Liver (tissue), 9 donors: Measurements from ENCODE around the gene CC2D2A. TPM values are rescaled to one million over a fixed set of nuclear protein-coding genes. Genes with fewer than 3 reads are reported as not detected.

Experiments
- DNase-seq: peaks from one replicate; pipeline ENCODE4 v3.0.0-alpha.2; 2017; ENCODE audit warnings: low spot score
- H3K27ac ChIP-seq, 2 donors: one replicate each; pipeline ENCODE4 v1.7.0; 2013; ENCODE audit warnings: inconsistent platforms in 2 of 2, low read length in 2 of 2, control low read depth in 1 of 2, low read depth in 1 of 2, mild to moderate bottlenecking in 1 of 2
- H3K27me3 ChIP-seq, 4 donors: one replicate each; pipeline versions ENCODE4 v1.6.1 to v1.7.0; 2013; ENCODE audit warnings: low read length in 3 of 4, inconsistent platforms in 1 of 4, mild to moderate bottlenecking in 1 of 4, moderate library complexity in 1 of 4; ENCODE audit not compliant: control insufficient read depth in 4 of 4, insufficient read depth in 4 of 4
- H3K36me3 ChIP-seq, 4 donors: one replicate each; pipeline versions ENCODE4 v1.6.1 to v1.7.0; 2013; ENCODE audit warnings: low read length in 3 of 4, mild to moderate bottlenecking in 3 of 4, low read depth in 1 of 4, moderate library complexity in 1 of 4; ENCODE audit not compliant: control insufficient read depth in 4 of 4, insufficient read depth in 3 of 4
- H3K4me1 ChIP-seq, 4 donors: one replicate each; pipeline versions ENCODE4 v1.6.1 to v1.7.0; 2013; ENCODE audit warnings: low read length in 3 of 4, mild to moderate bottlenecking in 3 of 4, moderate library complexity in 1 of 4; ENCODE audit not compliant: control insufficient read depth in 4 of 4, insufficient read depth in 4 of 4
- H3K4me3 ChIP-seq, 3 donors: one replicate each; pipeline versions ENCODE4 v1.6.1 to v1.7.0; 2013; ENCODE audit warnings: low read length in 3 of 3, control low read depth in 1 of 3, low read depth in 1 of 3, mild to moderate bottlenecking in 1 of 3
- H3K9ac ChIP-seq, 2 donors: one replicate each; pipeline ENCODE4 v1.7.0; 2013; ENCODE audit warnings: low read length in 2 of 2, mild to moderate bottlenecking in 2 of 2, moderate library complexity in 2 of 2, control low read depth in 1 of 2, low read depth in 1 of 2
- H3K9me3 ChIP-seq, 4 donors: one replicate each; pipeline versions ENCODE4 v1.6.1 to v1.7.0; 2013; ENCODE audit warnings: low read length in 3 of 4; ENCODE audit not compliant: control insufficient read depth in 4 of 4
- EGR1 ChIP-seq, 2 donors: IDR thresholded peaks; 2 replicates each; pipeline ENCODE4 v1.6.1; 2016 to 2018; ENCODE audit warnings: antibody characterized with exemption in 2 of 2, low read depth in 2 of 2
- FOXA1 ChIP-seq: IDR thresholded peaks from 2 replicates; pipeline ENCODE4 v1.6.1; 2016; ENCODE audit warnings: antibody characterized with exemption
- FOXA2 ChIP-seq: IDR thresholded peaks from 2 replicates; pipeline ENCODE4 v1.6.1; 2016; ENCODE audit warnings: antibody characterized with exemption
- GABPA ChIP-seq, 2 donors: IDR thresholded peaks in 1 of 2; conservative IDR thresholded peaks in 1 of 2; 2 replicates each; pipeline ENCODE4 v1.6.1; 2016; ENCODE audit warnings: antibody characterized with exemption in 2 of 2, mild to moderate bottlenecking in 1 of 2, moderate library complexity in 1 of 2
- HNF4A ChIP-seq, 2 donors: conservative IDR thresholded peaks; 2 replicates each; pipeline ENCODE4 v1.6.1; 2016; ENCODE audit warnings: antibody characterized with exemption in 2 of 2, mild to moderate bottlenecking in 2 of 2
- HNF4G ChIP-seq: IDR thresholded peaks from 2 replicates; pipeline ENCODE4 v1.6.1; 2016; ENCODE audit warnings: antibody characterized with exemption
- JUND ChIP-seq, 2 donors: IDR thresholded peaks; 2 replicates each; pipeline ENCODE4 v1.6.1; 2016; ENCODE audit warnings: antibody characterized with exemption in 2 of 2
- NR2F2 ChIP-seq: IDR thresholded peaks from 2 replicates; pipeline ENCODE4 v1.6.1; 2016; ENCODE audit warnings: antibody characterized with exemption
- RAD21 ChIP-seq, 2 donors: IDR thresholded peaks; 2 replicates each; pipeline ENCODE4 v1.6.1; 2016; ENCODE audit warnings: antibody characterized with exemption in 2 of 2, mild to moderate bottlenecking in 2 of 2
- SP1 ChIP-seq: IDR thresholded peaks from 2 replicates; pipeline ENCODE4 v1.6.1; 2018; ENCODE audit warnings: antibody characterized with exemption, mild to moderate bottlenecking
- TAF1 ChIP-seq: conservative IDR thresholded peaks from 2 replicates; pipeline ENCODE4 v1.6.1; 2016; ENCODE audit warnings: antibody characterized with exemption, mild to moderate bottlenecking
- YY1 ChIP-seq: IDR thresholded peaks from 2 replicates; pipeline ENCODE4 v1.6.1; 2016; ENCODE audit warnings: antibody characterized with exemption, mild to moderate bottlenecking
- WGBS: extraction: QIAGEN DNeasy Blood & Tissue Kit; methylation state at CpG from one replicate; pipeline ENCODE4 v1.1.7; 2013; 5-methylcytosine and 5-hydroxymethylcytosine counted together
- polyA plus RNA-seq, 2 donors: library from polyadenylated mRNA; stranded (reverse) in 1 of 2; unstranded in 1 of 2; fragments of 200-250 nt in 1 of 2; fragments of >200 nt in 1 of 2; fragmentation: Nextera tagmentation in 1 of 2; extraction: Ambion mirVana in 1 of 2; gene quantifications; one replicate each; pipeline versions ENCODE4 v1.2.1 to v1.2.3, GENCODE V29; 2013 to 2015
- total RNA-seq, 2 donors: library from RNA; depleted of rRNA; stranded (reverse); fragments of >200 nt; gene quantifications; one replicate each; pipeline ENCODE4 v1.2.3, GENCODE V29; 2014
- TF ChIP-seq, protein P1 (sequence below): IDR thresholded peaks from 2 replicates; pipeline ENCODE4 v1.6.1; 2016; ENCODE audit warnings: antibody characterized with exemption, mild to moderate bottlenecking
- TF ChIP-seq, protein P2 (sequence below): IDR thresholded peaks from 2 replicates; pipeline ENCODE4 v1.6.1; 2016; ENCODE audit warnings: antibody characterized with exemption
- TF ChIP-seq, protein P3 (sequence below): IDR thresholded peaks from 2 replicates; pipeline ENCODE4 v1.6.1; 2016; ENCODE audit warnings: antibody characterized with exemption
- TF ChIP-seq, protein P4 (sequence below): fragments of 150-350 bp; IDR thresholded peaks from 2 replicates; pipeline ENCODE4 v1.5.1; 2017; ENCODE audit warnings: improper control_type of control experiment, low read depth, low read length; ENCODE audit not compliant: missing input control
- donor health status: healthy.
- donor health status: healthy.
- donor health status: healthy.
- donor health status: healthy.
- donor health status: healthy.

CC2D2A gene
- total and polyA plus RNA-seq, 4 donors = 2.3 to 3.8 (median 2.9) TPM

DNA sequence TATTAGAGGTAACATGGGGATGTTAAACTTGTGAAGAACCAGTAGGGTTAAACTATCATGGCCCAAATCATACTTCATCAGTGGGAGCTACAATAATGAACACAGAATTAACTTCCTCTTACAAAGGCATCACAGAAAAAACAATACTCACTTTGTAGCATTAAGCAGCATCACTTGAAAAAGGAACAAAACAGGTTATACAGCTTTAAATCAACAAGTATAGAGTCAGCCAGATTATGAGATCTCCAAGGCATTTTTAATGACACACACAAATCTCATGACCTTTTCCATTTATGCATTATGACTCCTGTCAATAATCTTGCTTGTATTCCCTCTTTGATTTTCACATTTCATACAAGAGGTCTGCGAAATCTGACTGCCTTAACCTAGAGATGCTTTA is 167.1 kb downstream of the CC2D2A start:
- TF ChIP-seq, protein P1, sequence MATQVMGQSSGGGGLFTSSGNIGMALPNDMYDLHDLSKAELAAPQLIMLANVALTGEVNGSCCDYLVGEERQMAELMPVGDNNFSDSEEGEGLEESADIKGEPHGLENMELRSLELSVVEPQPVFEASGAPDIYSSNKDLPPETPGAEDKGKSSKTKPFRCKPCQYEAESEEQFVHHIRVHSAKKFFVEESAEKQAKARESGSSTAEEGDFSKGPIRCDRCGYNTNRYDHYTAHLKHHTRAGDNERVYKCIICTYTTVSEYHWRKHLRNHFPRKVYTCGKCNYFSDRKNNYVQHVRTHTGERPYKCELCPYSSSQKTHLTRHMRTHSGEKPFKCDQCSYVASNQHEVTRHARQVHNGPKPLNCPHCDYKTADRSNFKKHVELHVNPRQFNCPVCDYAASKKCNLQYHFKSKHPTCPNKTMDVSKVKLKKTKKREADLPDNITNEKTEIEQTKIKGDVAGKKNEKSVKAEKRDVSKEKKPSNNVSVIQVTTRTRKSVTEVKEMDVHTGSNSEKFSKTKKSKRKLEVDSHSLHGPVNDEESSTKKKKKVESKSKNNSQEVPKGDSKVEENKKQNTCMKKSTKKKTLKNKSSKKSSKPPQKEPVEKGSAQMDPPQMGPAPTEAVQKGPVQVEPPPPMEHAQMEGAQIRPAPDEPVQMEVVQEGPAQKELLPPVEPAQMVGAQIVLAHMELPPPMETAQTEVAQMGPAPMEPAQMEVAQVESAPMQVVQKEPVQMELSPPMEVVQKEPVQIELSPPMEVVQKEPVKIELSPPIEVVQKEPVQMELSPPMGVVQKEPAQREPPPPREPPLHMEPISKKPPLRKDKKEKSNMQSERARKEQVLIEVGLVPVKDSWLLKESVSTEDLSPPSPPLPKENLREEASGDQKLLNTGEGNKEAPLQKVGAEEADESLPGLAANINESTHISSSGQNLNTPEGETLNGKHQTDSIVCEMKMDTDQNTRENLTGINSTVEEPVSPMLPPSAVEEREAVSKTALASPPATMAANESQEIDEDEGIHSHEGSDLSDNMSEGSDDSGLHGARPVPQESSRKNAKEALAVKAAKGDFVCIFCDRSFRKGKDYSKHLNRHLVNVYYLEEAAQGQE = no peak
- TF ChIP-seq GABPA (IDR thresholded peaks at IDR 0.05 in 1 of 2, conservative IDR thresholded peaks at IDR 0.05 in 1 of 2) = no peak
- no peak for TF ChIP-seq HNF4A (conservative IDR thresholded peaks at IDR 0.05)
- no peak for TF ChIP-seq FOXA2
- TF ChIP-seq TAF1 = no peak
- WGBS = 97% methylated on average over 1 of the region's 1 CpG
- peaks cover 3 to 38% (median 23%) of the 10 kb centered on the region in 4 donors for H3K36me3 ChIP-seq

DNA sequence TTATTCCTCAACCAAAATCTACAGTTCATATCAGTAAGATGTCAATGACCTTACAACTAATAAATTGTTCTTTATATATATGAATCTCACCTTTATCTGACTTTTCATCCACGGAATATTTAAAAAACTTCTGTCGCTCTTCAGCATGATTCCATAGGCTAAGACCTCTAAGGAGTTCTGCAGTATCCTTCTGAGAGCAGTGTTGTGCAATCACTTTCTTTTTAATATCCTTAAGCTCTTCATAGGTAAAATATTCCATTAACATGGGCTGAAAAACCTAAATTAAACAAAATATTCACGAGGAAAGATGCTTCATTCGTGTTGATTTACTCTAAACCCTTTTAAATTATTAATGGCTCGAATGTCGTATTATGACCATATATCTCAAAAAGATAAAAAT is 168.7 kb downstream of the CC2D2A start:
- Histone ChIP-seq H3K4me1 (no peaks in the 10 kb centered on the region), H3K9me3 (no peaks in the 10 kb centered on the region), H3K27ac (no peak overlapping the region), H3K9ac (no peak overlapping the region), H3K27me3 (no peaks in the 10 kb centered on the region), H3K36me3 (peaks cover 3 to 35% (median 21%) of the 10 kb centered on the region in 4 donors), H3K4me3 (no peak overlapping the region)
- WGBS = 95% methylated on average over 6 of the region's 6 CpGs
- no peak for TF ChIP-seq EGR1 (IDR thresholded peaks at IDR 0.05; ENCODE audit: low read depth in 2 of 2)
- TF ChIP-seq HNF4A (conservative IDR thresholded peaks at IDR 0.05) = no peak
- no peak for TF ChIP-seq TAF1
- TF ChIP-seq SP1 = no peak
- TF ChIP-seq HNF4G = no peak
- TF ChIP-seq, protein P1 = no peak
- TF ChIP-seq, protein P2, sequence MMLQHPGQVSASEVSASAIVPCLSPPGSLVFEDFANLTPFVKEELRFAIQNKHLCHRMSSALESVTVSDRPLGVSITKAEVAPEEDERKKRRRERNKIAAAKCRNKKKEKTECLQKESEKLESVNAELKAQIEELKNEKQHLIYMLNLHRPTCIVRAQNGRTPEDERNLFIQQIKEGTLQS = no peak
- no peak for TF ChIP-seq JUND (IDR thresholded peaks at IDR 0.05)
- TF ChIP-seq, protein P3, sequence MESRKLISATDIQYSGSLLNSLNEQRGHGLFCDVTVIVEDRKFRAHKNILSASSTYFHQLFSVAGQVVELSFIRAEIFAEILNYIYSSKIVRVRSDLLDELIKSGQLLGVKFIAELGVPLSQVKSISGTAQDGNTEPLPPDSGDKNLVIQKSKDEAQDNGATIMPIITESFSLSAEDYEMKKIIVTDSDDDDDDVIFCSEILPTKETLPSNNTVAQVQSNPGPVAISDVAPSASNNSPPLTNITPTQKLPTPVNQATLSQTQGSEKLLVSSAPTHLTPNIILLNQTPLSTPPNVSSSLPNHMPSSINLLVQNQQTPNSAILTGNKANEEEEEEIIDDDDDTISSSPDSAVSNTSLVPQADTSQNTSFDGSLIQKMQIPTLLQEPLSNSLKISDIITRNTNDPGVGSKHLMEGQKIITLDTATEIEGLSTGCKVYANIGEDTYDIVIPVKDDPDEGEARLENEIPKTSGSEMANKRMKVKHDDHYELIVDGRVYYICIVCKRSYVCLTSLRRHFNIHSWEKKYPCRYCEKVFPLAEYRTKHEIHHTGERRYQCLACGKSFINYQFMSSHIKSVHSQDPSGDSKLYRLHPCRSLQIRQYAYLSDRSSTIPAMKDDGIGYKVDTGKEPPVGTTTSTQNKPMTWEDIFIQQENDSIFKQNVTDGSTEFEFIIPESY = no peak
- no peak for TF ChIP-seq RAD21 (IDR thresholded peaks at IDR 0.05)
- TF ChIP-seq YY1 = no peak
- TF ChIP-seq FOXA2 = no peak
- TF ChIP-seq, protein P4, sequence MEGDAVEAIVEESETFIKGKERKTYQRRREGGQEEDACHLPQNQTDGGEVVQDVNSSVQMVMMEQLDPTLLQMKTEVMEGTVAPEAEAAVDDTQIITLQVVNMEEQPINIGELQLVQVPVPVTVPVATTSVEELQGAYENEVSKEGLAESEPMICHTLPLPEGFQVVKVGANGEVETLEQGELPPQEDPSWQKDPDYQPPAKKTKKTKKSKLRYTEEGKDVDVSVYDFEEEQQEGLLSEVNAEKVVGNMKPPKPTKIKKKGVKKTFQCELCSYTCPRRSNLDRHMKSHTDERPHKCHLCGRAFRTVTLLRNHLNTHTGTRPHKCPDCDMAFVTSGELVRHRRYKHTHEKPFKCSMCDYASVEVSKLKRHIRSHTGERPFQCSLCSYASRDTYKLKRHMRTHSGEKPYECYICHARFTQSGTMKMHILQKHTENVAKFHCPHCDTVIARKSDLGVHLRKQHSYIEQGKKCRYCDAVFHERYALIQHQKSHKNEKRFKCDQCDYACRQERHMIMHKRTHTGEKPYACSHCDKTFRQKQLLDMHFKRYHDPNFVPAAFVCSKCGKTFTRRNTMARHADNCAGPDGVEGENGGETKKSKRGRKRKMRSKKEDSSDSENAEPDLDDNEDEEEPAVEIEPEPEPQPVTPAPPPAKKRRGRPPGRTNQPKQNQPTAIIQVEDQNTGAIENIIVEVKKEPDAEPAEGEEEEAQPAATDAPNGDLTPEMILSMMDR = no peak
- no peak for TF ChIP-seq GABPA (IDR thresholded peaks at IDR 0.05 in 1 of 2, conservative IDR thresholded peaks at IDR 0.05 in 1 of 2)
- no peak for TF ChIP-seq FOXA1
- TF ChIP-seq NR2F2 = no peak
- no peak for DNase-seq

More for the DNA sequence above, 167.1 kb downstream of the CC2D2A start:
- Histone ChIP-seq H3K4me1 (no peaks in the 10 kb centered on the region), H3K4me3 (no peak overlapping the region), H3K27ac (no peak overlapping the region), H3K27me3 (no peaks in the 10 kb centered on the region), H3K9ac (no peak overlapping the region), H3K9me3 (no peaks in the 10 kb centered on the region)
- no peak for DNase-seq
